ENCODE data around the gene ITGA7. TPM values are rescaled to one million over a fixed set of nuclear protein-coding genes. Genes with fewer than 3 reads are reported as not detected.
A peak's percentile ranks its signal among the peaks of the same experiment; 100 is the strongest.

ITGA7 gene
- total RNA-seq, 1 experiment from 2014 or later = 2.5 TPM

DNA sequence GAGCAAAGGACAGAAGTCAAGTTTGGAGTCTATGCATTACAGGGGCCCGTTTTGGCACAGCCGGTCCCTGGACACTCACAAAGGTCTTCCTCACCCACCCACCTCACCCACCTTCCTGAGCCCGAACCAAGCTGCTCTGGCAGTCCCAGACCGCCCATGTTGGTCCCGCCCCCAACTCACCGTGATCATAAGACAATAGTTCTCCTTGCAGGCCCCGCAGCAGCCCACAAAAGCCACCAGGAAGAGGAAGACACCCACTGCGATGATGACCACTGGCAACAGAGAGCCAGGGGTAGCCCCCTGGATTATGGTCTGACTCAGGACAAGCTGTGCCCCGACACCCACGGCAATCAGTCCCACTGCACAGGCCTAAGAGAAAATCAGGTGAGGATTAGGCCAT is 19.3 kb upstream of the ITGA7 start:
- TF ChIP-seq SIN3A (IDR thresholded peaks at IDR 0.05; ENCODE audit: borderline replicate concordance, insufficient read depth, low read depth, low read length) (no peak), POLR2AphosphoS5 (IDR thresholded peaks at IDR 0.05; ENCODE audit: low read depth, low read length) (no peak), TCF7L2 (IDR thresholded peaks at IDR 0.05; ENCODE audit: low read depth, low read length) (no peak)
- TF ChIP-seq, protein P1, sequence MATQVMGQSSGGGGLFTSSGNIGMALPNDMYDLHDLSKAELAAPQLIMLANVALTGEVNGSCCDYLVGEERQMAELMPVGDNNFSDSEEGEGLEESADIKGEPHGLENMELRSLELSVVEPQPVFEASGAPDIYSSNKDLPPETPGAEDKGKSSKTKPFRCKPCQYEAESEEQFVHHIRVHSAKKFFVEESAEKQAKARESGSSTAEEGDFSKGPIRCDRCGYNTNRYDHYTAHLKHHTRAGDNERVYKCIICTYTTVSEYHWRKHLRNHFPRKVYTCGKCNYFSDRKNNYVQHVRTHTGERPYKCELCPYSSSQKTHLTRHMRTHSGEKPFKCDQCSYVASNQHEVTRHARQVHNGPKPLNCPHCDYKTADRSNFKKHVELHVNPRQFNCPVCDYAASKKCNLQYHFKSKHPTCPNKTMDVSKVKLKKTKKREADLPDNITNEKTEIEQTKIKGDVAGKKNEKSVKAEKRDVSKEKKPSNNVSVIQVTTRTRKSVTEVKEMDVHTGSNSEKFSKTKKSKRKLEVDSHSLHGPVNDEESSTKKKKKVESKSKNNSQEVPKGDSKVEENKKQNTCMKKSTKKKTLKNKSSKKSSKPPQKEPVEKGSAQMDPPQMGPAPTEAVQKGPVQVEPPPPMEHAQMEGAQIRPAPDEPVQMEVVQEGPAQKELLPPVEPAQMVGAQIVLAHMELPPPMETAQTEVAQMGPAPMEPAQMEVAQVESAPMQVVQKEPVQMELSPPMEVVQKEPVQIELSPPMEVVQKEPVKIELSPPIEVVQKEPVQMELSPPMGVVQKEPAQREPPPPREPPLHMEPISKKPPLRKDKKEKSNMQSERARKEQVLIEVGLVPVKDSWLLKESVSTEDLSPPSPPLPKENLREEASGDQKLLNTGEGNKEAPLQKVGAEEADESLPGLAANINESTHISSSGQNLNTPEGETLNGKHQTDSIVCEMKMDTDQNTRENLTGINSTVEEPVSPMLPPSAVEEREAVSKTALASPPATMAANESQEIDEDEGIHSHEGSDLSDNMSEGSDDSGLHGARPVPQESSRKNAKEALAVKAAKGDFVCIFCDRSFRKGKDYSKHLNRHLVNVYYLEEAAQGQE (IDR thresholded peaks at IDR 0.05; ENCODE audit: insufficient read depth in 1 of 2, low read depth in 2 of 2, low read length in 1 of 2) = no peak
- H3K27me3 ChIP-seq (ENCODE audit: control insufficient read depth, insufficient read depth, low read length) = no peaks in the 10 kb centered on the region
- H3K27ac ChIP-seq (ENCODE audit: low read length) = peak overlapping the region; percentile 89
- POLR2A ChIA-PET = no interaction called here
- DNase-seq (ENCODE audit: low read depth, low spot score) (no peak), ATAC-seq (no peak)
- H3K36me3 ChIP-seq (ENCODE audit: control insufficient read depth, insufficient read depth, low read length) = peaks cover 10% of the 10 kb centered on the region
- in situ Hi-C loops (cut with HindIII; ENCODE audit: low pct_unique_long_range_greater_than_20kb, low sequenced_read_pairs) = no loop called here
- no TSS peak for BruUV-seq (replicated peaks)
- CTCF ChIA-PET = interaction anchor here (0.6 kb wide), 1 partner anchor 59 kb away, joined by 11 read pairs; no protein-coding TSS in a partner anchor
- H3K4me1 ChIP-seq (ENCODE audit: control insufficient read depth, insufficient read depth, low read length) = peaks cover 31% of the 10 kb centered on the region
- no peaks in the 10 kb centered on the region for H3K9me3 ChIP-seq (ENCODE audit: control insufficient read depth, insufficient read depth, low read depth, low read length)
- intact Hi-C loops (cut with micrococcal nuclease; ENCODE audit: unreplicated experiment) = loop anchor here (5.0 to 10.0 kb wide), 2 partner anchors 200 to 532 kb away; partner anchors contain the start of gene PYM1
- H3K4me3 ChIP-seq (ENCODE audit: low read depth in 2 of 2, low read length in 2 of 2) = peak overlapping the region; percentile 72 to 76

DNA sequence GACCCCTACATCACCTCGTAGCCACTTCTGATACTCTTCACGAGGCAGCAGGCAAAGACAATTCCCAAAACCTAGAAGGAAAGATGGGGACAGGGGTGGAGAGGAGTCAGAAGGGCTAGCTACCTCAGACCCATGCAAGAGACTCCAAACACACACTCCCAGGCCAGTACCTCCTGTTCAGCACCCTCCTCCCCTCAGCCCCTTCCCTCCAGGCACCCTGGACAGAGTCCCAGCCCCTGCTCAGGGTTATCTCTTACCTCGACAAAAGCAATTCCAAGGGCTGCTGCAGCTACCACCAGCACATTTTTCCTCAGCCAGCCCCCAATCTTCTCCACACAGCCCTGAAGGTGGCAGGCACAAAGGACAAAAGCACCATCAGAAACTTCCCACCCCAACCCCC is 17.9 kb upstream of the ITGA7 start:
- no peak overlapping the region for H3K27ac ChIP-seq (ENCODE audit: low read length)
- BruUV-seq (replicated peaks) = no TSS peak
- intact Hi-C loops (cut with micrococcal nuclease; ENCODE audit: unreplicated experiment) = loop anchor here (5.0 to 10.0 kb wide), 2 partner anchors 202 to 531 kb away; partner anchors contain the start of gene PYM1
- peaks cover 10% of the 10 kb centered on the region for H3K36me3 ChIP-seq (ENCODE audit: control insufficient read depth, insufficient read depth, low read length)
- no peak overlapping the region; a peak in 1 of 4 replicates for H3K4me3 ChIP-seq (ENCODE audit: low read depth in 2 of 2, low read length in 2 of 2)
- no peak for DNase-seq (ENCODE audit: low read depth, low spot score)
- H3K4me1 ChIP-seq (ENCODE audit: control insufficient read depth, insufficient read depth, low read length) = peaks cover 37% of the 10 kb centered on the region
- no peak for ATAC-seq
- no peaks in the 10 kb centered on the region for H3K27me3 ChIP-seq (ENCODE audit: control insufficient read depth, insufficient read depth, low read length)
- CTCF ChIA-PET = interaction anchor here (2.4 kb wide), 1 partner anchor 12 kb away, joined by 17 read pairs; no protein-coding TSS in a partner anchor
- TF ChIP-seq TCF7L2 (IDR thresholded peaks at IDR 0.05; ENCODE audit: low read depth, low read length) (no peak), POLR2AphosphoS5 (IDR thresholded peaks at IDR 0.05; ENCODE audit: low read depth, low read length) (no peak), SIN3A (IDR thresholded peaks at IDR 0.05; ENCODE audit: borderline replicate concordance, insufficient read depth, low read depth, low read length) (no peak)
- TF ChIP-seq, protein P1 (IDR thresholded peaks at IDR 0.05; ENCODE audit: insufficient read depth in 1 of 2, low read depth in 2 of 2, low read length in 1 of 2) = no peak
- TF ChIP-seq, protein P2, sequence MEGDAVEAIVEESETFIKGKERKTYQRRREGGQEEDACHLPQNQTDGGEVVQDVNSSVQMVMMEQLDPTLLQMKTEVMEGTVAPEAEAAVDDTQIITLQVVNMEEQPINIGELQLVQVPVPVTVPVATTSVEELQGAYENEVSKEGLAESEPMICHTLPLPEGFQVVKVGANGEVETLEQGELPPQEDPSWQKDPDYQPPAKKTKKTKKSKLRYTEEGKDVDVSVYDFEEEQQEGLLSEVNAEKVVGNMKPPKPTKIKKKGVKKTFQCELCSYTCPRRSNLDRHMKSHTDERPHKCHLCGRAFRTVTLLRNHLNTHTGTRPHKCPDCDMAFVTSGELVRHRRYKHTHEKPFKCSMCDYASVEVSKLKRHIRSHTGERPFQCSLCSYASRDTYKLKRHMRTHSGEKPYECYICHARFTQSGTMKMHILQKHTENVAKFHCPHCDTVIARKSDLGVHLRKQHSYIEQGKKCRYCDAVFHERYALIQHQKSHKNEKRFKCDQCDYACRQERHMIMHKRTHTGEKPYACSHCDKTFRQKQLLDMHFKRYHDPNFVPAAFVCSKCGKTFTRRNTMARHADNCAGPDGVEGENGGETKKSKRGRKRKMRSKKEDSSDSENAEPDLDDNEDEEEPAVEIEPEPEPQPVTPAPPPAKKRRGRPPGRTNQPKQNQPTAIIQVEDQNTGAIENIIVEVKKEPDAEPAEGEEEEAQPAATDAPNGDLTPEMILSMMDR (IDR thresholded peaks at IDR 0.05) = no peak
- POLR2A ChIA-PET = no interaction called here
- in situ Hi-C loops (cut with HindIII; ENCODE audit: low pct_unique_long_range_greater_than_20kb, low sequenced_read_pairs) = no loop called here
- H3K9me3 ChIP-seq (ENCODE audit: control insufficient read depth, insufficient read depth, low read depth, low read length) = no peaks in the 10 kb centered on the region

Measured in Panc1 (cell line).